GM18909 (cell line): ENCODE results near the gene PNMT.
"Not testable (repeated sequence)": the region's sequence is repeated elsewhere in the genome, so short reads cannot be mapped to it uniquely, and the experiment has no call there.

Experiments used
- ATAC-seq: cut with Tn5 transposase; IDR thresholded peaks from one replicate; pipeline ENCODE4 v1.9.1; 2021; ENCODE audit warnings: mild to moderate bottlenecking; ENCODE audit not compliant: unreplicated experiment, poor library complexity

PNMT gene

GRCh38 chr17:39704821-39705551 lies 36.7 kb downstream of the PNMT start:
- no peak for ATAC-seq

DNA sequence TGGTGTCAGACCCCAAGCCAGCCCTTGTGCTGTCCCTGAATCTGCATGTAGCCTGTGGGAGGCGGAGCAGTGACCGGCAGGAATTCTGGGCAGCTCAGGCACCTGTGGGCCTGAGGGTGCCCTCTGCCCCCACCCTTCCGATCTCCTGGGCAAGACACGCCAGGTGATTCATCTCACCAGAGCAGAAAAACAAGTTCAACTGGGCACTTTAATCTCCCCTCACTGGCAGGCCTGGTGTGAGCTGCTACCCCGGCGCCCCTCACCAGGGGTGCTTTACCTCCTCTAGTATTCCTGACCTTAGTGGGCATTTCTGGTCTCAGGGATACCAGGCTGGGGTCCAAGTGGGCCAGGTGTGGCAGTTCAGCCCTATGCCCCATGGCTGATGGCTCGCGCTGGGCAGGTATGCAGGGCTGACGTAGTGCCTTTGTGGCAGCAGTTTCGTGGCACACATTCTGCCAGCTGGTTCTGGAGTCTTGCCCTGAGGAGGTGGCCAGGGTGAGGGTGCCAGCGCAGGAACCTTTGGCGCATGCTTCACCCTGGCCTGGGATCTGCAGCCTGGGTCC lies 37.6 kb downstream of the PNMT start:
- no peak for ATAC-seq

DNA sequence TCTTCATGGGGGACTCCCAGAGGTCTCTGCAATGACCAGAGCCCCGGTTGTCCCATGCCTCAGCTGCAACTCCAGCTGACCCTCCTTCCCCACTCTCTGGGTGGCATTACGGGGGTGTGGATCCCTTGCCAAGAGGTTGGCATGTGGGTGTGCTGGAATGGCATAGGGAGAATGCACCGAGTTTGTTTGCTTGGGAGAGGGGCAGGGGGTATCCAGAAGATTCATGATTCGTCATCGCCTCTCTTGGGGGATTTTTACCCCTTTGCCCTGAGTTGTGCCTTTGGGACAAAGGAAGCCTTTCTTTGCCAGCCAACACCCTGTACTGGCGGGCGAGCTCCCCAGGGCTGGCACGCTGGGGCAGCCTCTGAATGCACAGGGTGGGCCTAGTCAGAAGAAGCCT lies 38.1 kb downstream of the PNMT start:
- no peak for ATAC-seq

- no peak for ATAC-seq
Observed at GRCh38 chr17:39706921-39707337, 38.7 kb downstream of the PNMT start.

DNA sequence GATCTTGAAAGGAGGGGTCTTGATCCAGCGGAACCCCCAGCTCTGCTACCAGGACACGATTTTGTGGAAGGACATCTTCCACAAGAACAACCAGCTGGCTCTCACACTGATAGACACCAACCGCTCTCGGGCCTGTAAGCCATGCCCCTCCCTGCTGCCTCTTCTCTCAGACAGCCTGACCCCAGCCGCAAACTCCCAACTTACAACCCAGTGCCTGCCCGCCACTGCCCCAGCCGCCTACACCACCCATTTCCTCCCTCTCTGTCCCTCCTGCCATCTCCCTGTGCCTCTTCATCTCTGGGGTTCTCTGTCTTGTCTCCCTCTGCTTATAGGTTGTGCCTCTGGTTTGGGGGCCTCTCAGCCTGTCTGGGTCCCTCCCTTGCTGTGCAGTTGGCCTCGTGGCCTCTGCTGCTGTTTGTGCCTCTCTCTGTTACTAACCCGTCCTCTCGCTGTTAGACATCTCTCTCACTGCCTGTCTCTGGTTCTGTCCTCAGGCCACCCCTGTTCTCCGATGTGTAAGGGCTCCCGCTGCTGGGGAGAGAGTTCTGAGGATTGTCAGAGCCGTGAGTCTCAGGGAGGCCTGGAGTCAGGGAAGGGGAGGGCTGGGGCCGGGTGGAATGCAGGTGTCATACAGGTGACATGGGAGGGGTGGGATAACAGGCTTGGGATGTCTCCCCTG lies 41.2 kb downstream of the PNMT start:
- no peak for ATAC-seq

DNA sequence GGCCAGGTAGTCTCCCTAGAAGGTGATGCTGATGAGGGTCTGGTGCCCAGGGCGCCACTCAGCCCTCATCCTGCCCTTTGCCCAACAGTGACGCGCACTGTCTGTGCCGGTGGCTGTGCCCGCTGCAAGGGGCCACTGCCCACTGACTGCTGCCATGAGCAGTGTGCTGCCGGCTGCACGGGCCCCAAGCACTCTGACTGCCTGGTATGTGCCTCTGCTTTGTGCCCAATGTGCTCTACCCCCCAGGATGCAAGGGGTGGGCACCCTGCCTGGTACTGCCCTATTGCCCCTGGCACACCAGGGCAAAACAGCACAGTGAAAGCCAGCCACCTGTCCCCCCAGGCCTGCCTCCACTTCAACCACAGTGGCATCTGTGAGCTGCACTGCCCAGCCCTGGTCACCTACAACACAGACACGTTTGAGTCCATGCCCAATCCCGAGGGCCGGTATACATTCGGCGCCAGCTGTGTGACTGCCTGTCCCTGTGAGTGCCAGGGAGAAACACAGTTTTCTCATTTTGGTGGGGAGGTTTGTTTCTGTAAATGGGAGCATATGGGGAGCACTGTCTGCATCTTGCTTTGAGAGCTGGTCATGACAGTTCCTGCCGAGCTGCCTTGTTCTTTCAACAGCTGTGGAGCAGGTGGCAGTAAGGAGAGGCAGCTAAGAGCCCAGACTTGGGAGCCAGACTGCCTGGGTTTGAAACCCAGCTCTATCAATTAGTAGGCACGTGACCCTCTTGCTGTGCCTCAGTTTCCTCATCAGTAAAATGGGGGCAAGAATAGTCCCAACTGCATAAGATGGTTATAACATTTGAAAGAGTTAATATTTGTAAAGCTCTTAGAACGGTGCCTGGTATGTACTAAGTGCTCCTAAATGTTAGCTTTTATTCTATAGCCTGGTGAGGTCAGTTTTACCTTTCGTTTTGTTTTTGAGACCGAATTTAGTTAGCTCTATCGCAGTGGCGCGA lies 42.0 kb downstream of the PNMT start:
- ATAC-seq: no peak

GRCh38 chr17:39711071-39711470 lies 42.8 kb downstream of the PNMT start:
- ATAC-seq: not testable (repeated sequence)

DNA sequence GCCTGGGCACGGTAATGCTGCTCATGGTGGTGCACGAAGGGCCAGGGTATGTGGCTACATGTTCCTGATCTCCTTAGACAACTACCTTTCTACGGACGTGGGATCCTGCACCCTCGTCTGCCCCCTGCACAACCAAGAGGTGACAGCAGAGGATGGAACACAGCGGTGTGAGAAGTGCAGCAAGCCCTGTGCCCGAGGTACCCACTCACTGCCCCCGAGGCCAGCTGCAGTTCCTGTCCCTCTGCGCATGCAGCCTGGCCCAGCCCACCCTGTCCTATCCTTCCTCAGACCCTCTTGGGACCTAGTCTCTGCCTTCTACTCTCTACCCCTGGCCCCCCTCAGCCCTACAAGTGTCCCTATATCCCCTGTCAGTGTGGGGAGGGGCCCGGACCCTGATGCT lies 43.6 kb downstream of the PNMT start:
- ATAC-seq: no peak

DNA sequence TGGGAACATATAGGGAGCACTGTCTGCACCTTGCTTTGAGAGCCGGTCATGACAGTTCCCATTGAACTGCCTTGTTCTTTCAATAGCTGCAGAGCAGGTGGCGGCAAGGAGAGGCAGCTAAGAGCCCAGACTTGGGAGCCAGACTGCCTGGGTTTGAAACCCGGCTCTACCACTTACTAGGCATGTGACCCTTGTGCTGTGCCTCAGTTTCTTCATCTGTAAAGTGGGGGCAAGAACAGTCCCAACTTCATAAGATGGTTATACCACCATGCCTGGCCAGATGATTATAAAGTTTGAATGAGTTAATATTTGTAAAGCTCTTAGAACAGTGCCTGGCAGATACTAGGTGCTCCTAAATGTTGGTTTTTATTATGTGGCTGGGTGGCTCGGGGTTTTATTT lies 46.0 kb downstream of the PNMT start:
- ATAC-seq: no peak

DNA sequence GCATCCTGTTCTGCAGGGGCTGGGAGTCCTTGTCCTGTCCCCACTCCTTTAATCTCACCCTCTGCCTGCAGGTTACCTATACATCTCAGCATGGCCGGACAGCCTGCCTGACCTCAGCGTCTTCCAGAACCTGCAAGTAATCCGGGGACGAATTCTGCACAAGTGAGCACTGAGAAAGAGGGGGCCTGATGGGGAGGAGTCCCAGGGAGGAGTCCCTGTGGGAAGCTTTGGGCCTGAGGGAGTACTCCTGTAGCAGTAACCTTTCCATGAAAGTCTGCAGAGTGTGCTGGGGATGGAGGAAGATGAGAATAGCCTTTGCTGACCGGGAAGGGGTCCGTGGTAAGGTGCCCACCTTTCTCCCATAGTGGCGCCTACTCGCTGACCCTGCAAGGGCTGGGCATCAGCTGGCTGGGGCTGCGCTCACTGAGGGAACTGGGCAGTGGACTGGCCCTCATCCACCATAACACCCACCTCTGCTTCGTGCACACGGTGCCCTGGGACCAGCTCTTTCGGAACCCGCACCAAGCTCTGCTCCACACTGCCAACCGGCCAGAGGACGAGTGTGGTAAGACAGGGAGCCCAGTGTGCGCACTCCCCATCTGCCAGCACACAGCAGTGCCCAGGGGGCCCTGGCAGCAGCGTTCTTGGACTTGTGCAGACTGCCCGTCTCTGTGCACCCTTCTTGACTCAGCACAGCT lies 47.3 kb downstream of the PNMT start:
- ATAC-seq: no peak

DNA sequence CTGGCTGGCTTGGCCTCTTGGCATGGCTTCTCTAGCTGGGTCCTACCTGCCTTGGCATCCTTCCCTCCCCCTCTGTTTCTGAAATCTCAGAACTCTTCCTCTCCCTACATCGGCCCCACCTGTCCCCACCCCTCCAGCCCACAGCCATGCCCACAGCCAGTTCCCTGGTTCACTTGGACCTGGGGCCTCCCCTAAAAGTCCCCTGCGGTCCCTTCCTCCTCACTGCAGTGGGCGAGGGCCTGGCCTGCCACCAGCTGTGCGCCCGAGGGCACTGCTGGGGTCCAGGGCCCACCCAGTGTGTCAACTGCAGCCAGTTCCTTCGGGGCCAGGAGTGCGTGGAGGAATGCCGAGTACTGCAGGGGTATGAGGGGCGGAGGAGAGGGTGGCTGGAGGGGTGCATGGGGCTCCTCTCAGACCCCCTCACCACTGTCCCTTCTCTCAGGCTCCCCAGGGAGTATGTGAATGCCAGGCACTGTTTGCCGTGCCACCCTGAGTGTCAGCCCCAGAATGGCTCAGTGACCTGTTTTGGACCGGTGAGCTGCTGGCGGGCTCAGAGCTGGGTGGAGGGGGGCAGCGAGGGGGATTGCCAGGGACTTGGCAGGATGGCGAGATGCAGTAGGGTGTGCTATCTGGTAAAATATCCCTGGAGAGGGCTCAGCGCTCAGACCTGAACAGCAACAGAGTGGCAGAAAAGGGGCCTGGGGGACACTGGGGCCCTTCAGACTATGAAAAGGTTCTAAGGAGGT lies 48.0 kb downstream of the PNMT start:
- no peak for ATAC-seq

DNA sequence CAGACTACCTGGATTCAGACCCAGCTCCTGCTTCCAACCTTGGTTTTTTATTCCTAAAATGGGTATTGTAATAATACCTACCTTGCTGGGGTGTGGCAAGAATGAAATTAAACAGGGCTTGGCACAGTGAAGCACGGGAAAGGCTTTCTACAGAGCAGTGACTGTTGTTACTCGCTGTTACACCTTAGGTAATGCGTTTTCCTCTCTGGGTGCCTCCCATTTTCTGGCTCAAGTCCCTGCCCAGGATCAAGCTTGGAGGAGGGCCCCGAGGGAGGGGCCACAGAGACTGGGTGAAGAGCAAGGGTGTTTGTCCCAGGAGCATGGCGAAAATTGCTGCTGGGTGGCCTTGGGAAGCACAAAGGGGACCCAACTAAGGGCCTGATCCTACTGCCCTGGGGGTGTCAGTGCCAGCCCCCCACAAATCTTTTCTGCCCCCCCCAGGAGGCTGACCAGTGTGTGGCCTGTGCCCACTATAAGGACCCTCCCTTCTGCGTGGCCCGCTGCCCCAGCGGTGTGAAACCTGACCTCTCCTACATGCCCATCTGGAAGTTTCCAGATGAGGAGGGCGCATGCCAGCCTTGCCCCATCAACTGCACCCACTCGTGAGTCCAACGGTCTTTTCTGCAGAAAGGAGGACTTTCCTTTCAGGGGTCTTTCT lies 48.8 kb downstream of the PNMT start:
- no peak for ATAC-seq

DNA sequence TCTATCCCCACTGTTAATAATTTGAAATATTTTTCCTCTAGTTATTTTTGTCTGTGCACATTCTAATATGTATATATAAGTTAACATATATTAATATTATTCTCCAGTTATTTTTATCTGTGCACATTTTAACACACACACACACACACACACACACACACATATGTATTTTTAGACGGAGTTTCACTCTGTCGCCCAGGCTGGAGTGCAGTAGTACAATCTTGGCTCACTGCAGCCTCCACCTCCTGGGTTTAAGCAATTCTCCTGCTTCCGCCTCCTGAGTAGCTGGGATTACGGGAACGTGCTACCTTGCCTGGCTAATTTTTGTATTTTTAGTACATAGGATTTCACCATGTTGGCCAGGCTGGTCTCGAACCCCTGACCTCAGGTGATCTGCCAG lies 49.4 kb downstream of the PNMT start:
- no peak for ATAC-seq

DNA sequence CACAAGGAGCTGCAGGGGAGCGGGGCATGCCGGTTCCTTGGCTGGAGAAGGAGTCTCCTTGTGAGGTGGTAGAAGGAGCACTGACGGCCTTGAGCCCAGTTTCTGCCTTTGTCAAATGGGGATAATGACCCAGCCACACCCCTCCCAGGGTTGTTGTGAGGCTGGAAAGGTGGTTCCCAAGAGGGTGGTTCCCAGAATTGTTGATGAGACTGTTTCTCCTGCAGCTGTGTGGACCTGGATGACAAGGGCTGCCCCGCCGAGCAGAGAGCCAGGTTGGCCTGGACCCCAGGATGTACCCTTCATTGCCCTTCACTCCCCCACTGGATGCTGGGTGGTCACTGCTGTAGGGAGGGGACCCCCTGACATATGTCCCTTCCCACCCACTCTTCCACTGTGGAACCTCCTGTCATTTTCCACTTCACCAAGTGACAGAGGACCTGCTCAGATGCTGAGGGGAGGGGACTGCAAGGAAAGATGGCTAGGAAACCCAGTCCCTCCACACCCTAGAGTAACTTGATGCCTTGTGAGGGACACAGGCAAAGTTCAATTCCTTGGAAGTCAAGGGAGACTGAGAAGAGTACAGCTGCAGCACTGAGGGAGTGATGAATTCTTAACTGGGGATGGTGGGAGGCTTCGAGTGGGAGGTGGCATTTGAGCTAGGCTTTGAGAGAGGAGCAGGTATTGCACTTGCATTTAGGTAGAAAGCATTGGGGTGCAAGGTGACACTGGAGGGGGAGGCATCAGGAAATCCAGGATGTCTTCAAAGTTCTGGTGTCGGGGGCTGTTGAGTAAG lies 51.5 kb downstream of the PNMT start:
- no peak for ATAC-seq
